Measurements from ENCODE around the gene MEMO1.

Gene MEMO1

GRCh38 chr2:31877008-31877407 is 133.8 kb downstream of the MEMO1 start (continued):
- no peak for TF ChIP-seq OSR1 (CRISPR knock-in tag; IDR thresholded peaks at IDR 0.05)
- no peak for TF ChIP-seq BACH2 (CRISPR knock-in tag; IDR thresholded peaks at IDR 0.05; ENCODE audit: borderline replicate concordance)
- no peak for TF ChIP-seq CSRNP3 (CRISPR knock-in tag; IDR thresholded peaks at IDR 0.05)
- TF ChIP-seq ZFP30 (CRISPR knock-in tag; IDR thresholded peaks at IDR 0.05): no peak

GRCh38 chr2:31874071-31874470 is 136.7 kb downstream of the MEMO1 start:
- no peak for ATAC-seq
- TF ChIP-seq ISL1 (CRISPR knock-in tag; IDR thresholded peaks at IDR 0.05): no peak
- no peak for TF ChIP-seq ZNF565 (CRISPR knock-in tag; conservative IDR thresholded peaks at IDR 0.05; ENCODE audit: low read depth)
- TF ChIP-seq CREB5 (CRISPR knock-in tag; IDR thresholded peaks at IDR 0.05; ENCODE audit: low read depth): no peak
- TF ChIP-seq CSRNP3 (CRISPR knock-in tag; IDR thresholded peaks at IDR 0.05): no peak
- no peak for TF ChIP-seq BACH2 (CRISPR knock-in tag; IDR thresholded peaks at IDR 0.05; ENCODE audit: borderline replicate concordance)
- no peak for TF ChIP-seq ZFP30 (CRISPR knock-in tag; IDR thresholded peaks at IDR 0.05)
- TF ChIP-seq RARB (CRISPR knock-in tag; IDR thresholded peaks at IDR 0.05): no peak
- TF ChIP-seq PPARA (CRISPR knock-in tag; IDR thresholded peaks at IDR 0.05; ENCODE audit: borderline replicate concordance): no peak
- no peak for TF ChIP-seq TOX (CRISPR knock-in tag; IDR thresholded peaks at IDR 0.05; ENCODE audit: borderline replicate concordance)
- TF ChIP-seq ZFP3 (CRISPR knock-in tag; IDR thresholded peaks at IDR 0.05): no peak
- TF ChIP-seq CSDC2 (CRISPR knock-in tag; IDR thresholded peaks at IDR 0.05): no peak
- TF ChIP-seq PATZ1 (CRISPR knock-in tag; IDR thresholded peaks at IDR 0.05; ENCODE audit: borderline replicate concordance): no peak

- no peak for ATAC-seq
- no peak for TF ChIP-seq PPARA (CRISPR knock-in tag; IDR thresholded peaks at IDR 0.05; ENCODE audit: borderline replicate concordance)
- no peak for TF ChIP-seq TSHZ2 (CRISPR knock-in tag; IDR thresholded peaks at IDR 0.05)
- TF ChIP-seq TCF4 (CRISPR knock-in tag; IDR thresholded peaks at IDR 0.05; ENCODE audit: borderline replicate concordance): no peak
- no peak for TF ChIP-seq ESRRG (CRISPR knock-in tag; IDR thresholded peaks at IDR 0.05)
- TF ChIP-seq GLIS3 (CRISPR knock-in tag; IDR thresholded peaks at IDR 0.05): no peak
- TF ChIP-seq CREB5 (CRISPR knock-in tag; IDR thresholded peaks at IDR 0.05; ENCODE audit: low read depth): no peak
- no peak for TF ChIP-seq CSRNP3 (CRISPR knock-in tag; IDR thresholded peaks at IDR 0.05)
- no peak for TF ChIP-seq SNAI2 (CRISPR knock-in tag; IDR thresholded peaks at IDR 0.05)
- no peak for TF ChIP-seq ZFP3 (CRISPR knock-in tag; IDR thresholded peaks at IDR 0.05)
Measured at GRCh38 chr2:31865215-31865614, 145.6 kb downstream of the MEMO1 start.
